ENCODE data around the gene TRIM26. TPM values are rescaled to one million over a fixed set of nuclear protein-coding genes. Genes with fewer than 3 reads are reported as not detected.
"Not testable (repeated sequence)": the region's sequence is repeated elsewhere in the genome, so short reads cannot be mapped to it uniquely, and the experiment has no call there.

The TRIM26 gene
- total RNA-seq, 2 experiments from 2014 or later, result 77.0 to 86.9 TPM

DNA sequence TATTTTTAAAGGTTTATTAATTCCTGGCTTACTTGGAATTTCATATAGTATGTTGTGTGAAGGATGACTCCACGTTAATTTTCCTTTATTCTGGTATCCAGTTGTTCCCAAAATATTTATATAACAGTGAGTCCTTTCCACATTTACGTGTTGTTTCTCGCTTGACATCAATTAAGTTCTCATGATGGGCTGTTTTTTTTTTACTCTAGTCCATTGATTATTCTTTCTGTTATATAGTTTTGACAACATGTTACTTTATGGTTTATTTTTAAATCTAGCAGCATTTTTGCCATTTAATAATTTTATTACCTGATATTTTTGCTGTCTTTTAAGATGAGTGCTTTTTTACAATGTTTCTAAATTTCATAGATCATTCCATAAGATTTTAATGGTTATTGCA, 70.5 kb downstream of the TRIM26 start:
- POLR2A ChIA-PET, result no interaction called here
- CTCF ChIA-PET, result interaction anchor here (0.7 to 1.5 kb wide), 2 partner anchors 18 to 40 kb away, joined by 3 read pairs; no protein-coding TSS in a partner anchor

DNA sequence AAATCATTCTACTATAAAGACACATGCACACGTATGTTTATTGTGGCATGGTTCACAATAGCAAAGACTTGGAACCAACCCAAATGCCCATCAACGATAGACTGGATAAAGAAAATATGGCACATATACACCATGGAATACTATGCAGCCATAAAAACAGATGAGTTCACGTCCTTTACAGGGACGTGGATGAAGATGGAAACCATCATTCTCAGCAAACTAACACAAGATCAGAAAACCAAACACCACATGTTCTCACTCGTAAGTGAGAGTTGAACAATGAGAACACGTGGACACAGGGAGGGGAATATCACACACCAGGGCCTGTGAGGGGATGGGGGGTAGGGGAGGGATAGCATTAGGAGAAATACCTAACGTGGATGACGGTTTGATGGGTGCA, 73.0 kb downstream of the TRIM26 start:
- POLR2A ChIA-PET, result not testable (repeated sequence)
- CTCF ChIA-PET, result interaction anchor here (1.2 kb wide), 1 partner anchor 37 kb away, joined by 3 read pairs; no protein-coding TSS in a partner anchor

DNA sequence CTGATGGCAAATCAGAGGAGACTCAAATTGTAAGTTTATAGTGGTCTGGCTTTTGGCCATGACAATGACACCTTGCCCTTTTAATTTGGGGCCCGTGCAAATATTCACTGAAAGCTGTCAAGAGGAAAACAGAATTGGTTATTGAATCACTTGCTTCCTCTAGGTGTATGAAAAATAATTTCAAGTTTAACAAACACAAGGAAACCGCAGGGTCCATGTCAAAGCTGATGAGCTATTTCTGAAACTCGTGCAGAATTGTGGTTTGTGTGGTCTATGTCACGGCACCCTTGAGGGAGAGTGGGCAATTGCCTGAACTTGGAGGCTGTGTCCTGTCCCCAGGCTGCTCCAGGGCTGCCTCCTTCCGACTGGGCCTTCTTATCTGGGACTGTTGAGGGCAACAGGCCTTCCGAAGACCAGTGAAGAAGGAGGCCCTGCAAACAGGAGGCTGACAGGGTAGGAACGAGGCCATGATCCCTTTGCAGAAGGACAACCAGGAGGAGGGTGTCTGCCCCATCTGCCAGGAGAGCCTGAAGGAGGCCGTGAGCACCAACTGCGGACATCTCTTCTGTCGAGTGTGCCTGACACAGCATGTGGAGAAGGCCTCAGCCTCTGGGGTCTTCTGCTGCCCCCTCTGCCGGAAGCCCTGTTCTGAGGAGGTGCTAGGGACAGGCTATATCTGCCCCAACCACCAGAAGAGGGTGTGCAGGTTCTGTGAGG, 76.5 kb downstream of the TRIM26 start:
- CTCF ChIA-PET, result no interaction called here
- POLR2A ChIA-PET, result no interaction called here

DNA sequence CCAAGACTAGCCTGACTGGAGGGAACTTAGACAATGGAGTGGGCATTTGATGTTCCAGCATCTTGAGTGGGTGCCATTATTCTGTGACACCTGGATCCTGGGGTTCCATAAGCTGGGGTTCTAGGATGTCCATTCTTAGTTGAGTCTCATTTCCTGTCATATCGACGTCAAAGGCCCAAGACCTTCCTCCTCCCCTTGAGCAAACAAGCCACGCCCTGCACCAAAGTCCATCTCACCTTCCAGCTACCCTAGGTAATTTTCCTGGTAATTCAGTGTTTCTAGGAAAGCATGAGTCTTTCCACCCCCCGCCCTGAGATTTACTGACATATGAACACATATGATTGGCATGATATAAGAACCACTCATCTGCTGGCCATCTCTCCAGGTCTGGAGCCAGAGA, 77.4 kb downstream of the TRIM26 start, which contains the start of gene TRIM40:
TRIM40 (plus strand) TSS at position 384 of the 400 bp plus-strand sequence. CDS start 897 bp downstream, outside the sequence.
- POLR2A ChIA-PET, result no interaction called here
- CTCF ChIA-PET, result no interaction called here

DNA sequence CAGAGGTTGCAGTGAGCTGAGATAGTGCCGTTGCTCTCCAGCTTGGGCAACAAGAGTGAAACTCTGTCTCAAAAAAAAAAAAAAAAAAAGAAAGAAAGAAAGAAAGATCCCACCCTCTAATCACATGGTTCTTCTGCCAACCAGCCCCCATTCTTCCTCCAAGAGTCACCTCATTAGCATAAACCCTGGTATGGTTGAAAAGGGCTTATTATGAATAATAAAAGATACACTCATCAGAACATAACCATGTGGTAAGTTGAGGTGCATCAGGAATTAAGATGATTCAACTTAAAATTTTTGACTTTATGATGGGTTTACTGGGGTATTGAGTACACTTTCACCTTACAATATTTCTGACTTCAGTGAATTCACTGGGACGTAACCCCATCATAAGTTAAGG, 78.1 kb downstream of the TRIM26 start:
- ChIA-PET POLR2A (no interaction called here), CTCF (no interaction called here)

Other genes with a start within 250 kb of the TRIM26 start
- gene POLR1H, start 152.1 kb downstream of the TRIM26 start, total RNA-seq, result 10 to 100 TPM; 49.6 to 52.7 TPM
- 10 to 100 TPM; 55.8 to 58.8 TPM for gene PPP1R11, start 146.2 kb downstream of the TRIM26 start, total RNA-seq
- gene RNF39, start 137.6 kb downstream of the TRIM26 start, total RNA-seq, result not detected
- gene TRIM31, start 100.3 kb downstream of the TRIM26 start, total RNA-seq, result not detected
- gene TRIM40, start 77.3 kb downstream of the TRIM26 start, total RNA-seq, result not detected
- not detected for gene TRIM10, start 52.2 kb downstream of the TRIM26 start, total RNA-seq
- not detected for gene TRIM15, start 49.9 kb downstream of the TRIM26 start, total RNA-seq
- 10 to 100 TPM; 18.6 to 20.6 TPM for gene TRIM39, start 113.5 kb upstream of the TRIM26 start, total RNA-seq
- 10 to 100 TPM; 38.2 to 42.3 TPM for gene RPP21, start 131.8 kb upstream of the TRIM26 start, total RNA-seq